CD4-positive, alpha-beta T cell treated with Interleukin-6 for 4 hours (primary cell): ENCODE data around the gene ELOA2.
"Not testable (repeated sequence)": the region's sequence is repeated elsewhere in the genome, so short reads cannot be mapped to it uniquely, and the experiment has no call there.

Source experiments
- DNase-seq: peaks from one replicate; pipeline ENCODE4 v3.0.0-alpha.2; 2020; ENCODE audit warnings: mixed read lengths

ELOA2 gene

DNA sequence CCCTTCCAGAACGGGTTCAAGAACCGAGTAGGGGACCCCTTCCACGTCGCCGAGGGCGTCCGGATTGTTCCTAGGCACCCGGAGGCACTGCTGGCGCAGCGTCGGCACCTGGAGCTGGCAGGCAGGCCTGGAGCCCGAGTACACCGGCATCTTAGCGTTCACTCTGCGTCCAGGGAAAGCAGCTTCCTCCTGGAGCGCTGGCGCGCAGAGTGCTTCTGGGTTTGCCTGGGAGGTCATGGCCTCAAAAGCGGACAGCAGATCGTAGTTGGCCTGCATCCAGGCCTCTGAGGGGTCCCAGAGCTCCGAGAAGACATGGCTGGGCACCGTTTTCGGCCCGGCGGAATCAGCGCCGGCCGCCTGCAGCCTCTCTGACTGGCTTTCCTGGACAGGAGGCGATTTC lies 12.6 kb downstream of the ELOA2 start:
- DNase-seq = not testable (repeated sequence)

GRCh38 chr18:47020757-47021156 lies 14.7 kb downstream of the ELOA2 start:
- DNase-seq = not testable (repeated sequence)

DNA sequence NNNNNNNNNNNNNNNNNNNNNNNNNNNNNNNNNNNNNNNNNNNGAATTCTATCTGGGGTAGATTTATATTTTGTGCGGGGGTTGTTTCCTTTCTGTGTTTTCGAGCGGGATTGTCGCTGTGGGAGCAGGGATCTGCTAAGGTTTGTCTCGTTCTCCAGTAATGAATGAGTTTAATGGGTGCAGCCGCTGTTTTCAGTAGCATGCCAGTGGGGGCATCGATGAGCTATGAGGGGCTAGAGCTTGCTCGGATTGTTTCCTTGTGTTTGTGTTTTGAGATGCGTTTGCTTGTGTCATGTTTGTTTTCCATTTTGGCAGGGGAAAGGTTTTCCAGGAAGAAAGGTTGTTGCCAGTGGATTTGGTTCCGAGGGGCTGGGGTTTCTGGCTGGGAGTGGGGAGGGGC lies 15.6 kb downstream of the ELOA2 start:
- DNase-seq = not testable (repeated sequence)
